ENCODE results near the gene WASF1.

GRCh38 chr6:110093981-110094380 lies 85.5 kb downstream of the WASF1 start:
- TF ChIP-seq POLR2A (IDR thresholded peaks at IDR 0.05), result no peak
- TF ChIP-seq, protein P1, sequence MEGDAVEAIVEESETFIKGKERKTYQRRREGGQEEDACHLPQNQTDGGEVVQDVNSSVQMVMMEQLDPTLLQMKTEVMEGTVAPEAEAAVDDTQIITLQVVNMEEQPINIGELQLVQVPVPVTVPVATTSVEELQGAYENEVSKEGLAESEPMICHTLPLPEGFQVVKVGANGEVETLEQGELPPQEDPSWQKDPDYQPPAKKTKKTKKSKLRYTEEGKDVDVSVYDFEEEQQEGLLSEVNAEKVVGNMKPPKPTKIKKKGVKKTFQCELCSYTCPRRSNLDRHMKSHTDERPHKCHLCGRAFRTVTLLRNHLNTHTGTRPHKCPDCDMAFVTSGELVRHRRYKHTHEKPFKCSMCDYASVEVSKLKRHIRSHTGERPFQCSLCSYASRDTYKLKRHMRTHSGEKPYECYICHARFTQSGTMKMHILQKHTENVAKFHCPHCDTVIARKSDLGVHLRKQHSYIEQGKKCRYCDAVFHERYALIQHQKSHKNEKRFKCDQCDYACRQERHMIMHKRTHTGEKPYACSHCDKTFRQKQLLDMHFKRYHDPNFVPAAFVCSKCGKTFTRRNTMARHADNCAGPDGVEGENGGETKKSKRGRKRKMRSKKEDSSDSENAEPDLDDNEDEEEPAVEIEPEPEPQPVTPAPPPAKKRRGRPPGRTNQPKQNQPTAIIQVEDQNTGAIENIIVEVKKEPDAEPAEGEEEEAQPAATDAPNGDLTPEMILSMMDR (IDR thresholded peaks at IDR 0.05), result no peak

Measured in adrenal gland (tissue), 5 donors.